ENCODE data around the gene NPIPA5.
"Not testable (repeated sequence)": the region's sequence is repeated elsewhere in the genome, so short reads cannot be mapped to it uniquely, and the experiment has no call there.

The NPIPA5 gene

GRCh38 chr16:15388060-15388459 lies 10.0 kb upstream of the NPIPA5 start:
- not testable (repeated sequence) for DNase-seq

- DNase-seq: not testable (repeated sequence)
Measured at GRCh38 chr16:15382810-15383209, 4.7 kb upstream of the NPIPA5 start.

- not testable (repeated sequence) for DNase-seq
Measured at GRCh38 chr16:15357495-15357894, 20.6 kb downstream of the NPIPA5 start.

GRCh38 chr16:15354846-15355245 lies 23.2 kb downstream of the NPIPA5 start:
- not testable (repeated sequence) for DNase-seq

GRCh38 chr16:15352852-15353251 lies 25.2 kb downstream of the NPIPA5 start:
- DNase-seq: not testable (repeated sequence)

- not testable (repeated sequence) for DNase-seq
Measured at GRCh38 chr16:15351745-15352144, 26.3 kb downstream of the NPIPA5 start.

- not testable (repeated sequence) for DNase-seq
Measured at GRCh38 chr16:15351251-15351650, 26.8 kb downstream of the NPIPA5 start.

GRCh38 chr16:15348721-15349120 lies 29.4 kb downstream of the NPIPA5 start:
- not testable (repeated sequence) for DNase-seq

- DNase-seq: not testable (repeated sequence)
Measured at GRCh38 chr16:15342337-15342736, 35.8 kb downstream of the NPIPA5 start.

GRCh38 chr16:15338986-15339385 lies 39.1 kb downstream of the NPIPA5 start:
- DNase-seq: not testable (repeated sequence)

- not testable (repeated sequence) for DNase-seq
Measured at GRCh38 chr16:15337974-15338605, 40.0 kb downstream of the NPIPA5 start.

- DNase-seq: not testable (repeated sequence)
Measured at GRCh38 chr16:15335609-15336008, 42.5 kb downstream of the NPIPA5 start.

GRCh38 chr16:15333969-15334368 lies 44.1 kb downstream of the NPIPA5 start:
- not testable (repeated sequence) for DNase-seq

- DNase-seq: not testable (repeated sequence)
Measured at GRCh38 chr16:15330978-15331377, 47.1 kb downstream of the NPIPA5 start.

- DNase-seq: not testable (repeated sequence)
Measured at GRCh38 chr16:15324954-15325353, 53.1 kb downstream of the NPIPA5 start.

GRCh38 chr16:15323373-15323772 lies 54.7 kb downstream of the NPIPA5 start:
- not testable (repeated sequence) for DNase-seq

- not testable (repeated sequence) for DNase-seq
Measured at GRCh38 chr16:15321221-15321620, 56.9 kb downstream of the NPIPA5 start.

GRCh38 chr16:15314562-15314961 lies 63.5 kb downstream of the NPIPA5 start:
- not testable (repeated sequence) for DNase-seq
